MM.1S (cell line): ENCODE measurements around the gene MIPEP.

ENCODE experiments used
- DNase-seq: peaks from one replicate; pipeline ENCODE4 v3.0.0-alpha.2; 2015
- H2AFZ ChIP-seq: fragments of 300-600 bp; sonication (generic); 2 replicates; pipeline ENCODE4 v1.6.0; 2016; ENCODE audit warnings: antibody characterized with exemption, low read length
- H3F3A ChIP-seq: fragments of 300-600 bp; sonication (generic); 2 replicates; pipeline ENCODE4 v1.6.1; 2016; ENCODE audit warnings: mild to moderate bottlenecking, antibody characterized with exemption, low read length, moderate library complexity, mixed read lengths; ENCODE audit not compliant: insufficient read depth
- H3K27ac ChIP-seq: fragments of 300-600 bp; sonication (generic); 2 replicates; pipeline ENCODE4 v1.5.1; 2016; ENCODE audit warnings: mild to moderate bottlenecking, low read length
- H3K27me3 ChIP-seq: fragments of 300-600 bp; sonication (generic); replicated peaks from 2 replicates; pipeline ENCODE4 v1.6.0; 2016; ENCODE audit warnings: low read length; ENCODE audit not compliant: insufficient read depth
- H3K36me3 ChIP-seq: fragments of 300-600 bp; sonication (generic); replicated peaks from 2 replicates; pipeline ENCODE4 v1.6.1; 2016; ENCODE audit warnings: mild to moderate bottlenecking, low read length, mixed read lengths; ENCODE audit not compliant: insufficient read depth
- H3K4me1 ChIP-seq: fragments of 300-600 bp; sonication (generic); 2 replicates; pipeline ENCODE4 v1.6.1; 2016; ENCODE audit warnings: low read length, mixed read lengths
- H3K4me2 ChIP-seq: fragments of 300-600 bp; sonication (generic); 2 replicates; pipeline ENCODE4 v1.6.0; 2016; ENCODE audit warnings: low read depth, low read length
- H3K4me3 ChIP-seq: fragments of 300-600 bp; sonication (generic); 2 replicates; pipeline ENCODE4 v1.5.1; 2016; ENCODE audit warnings: low read length, mixed read lengths
- H3K79me2 ChIP-seq: fragments of 300-600 bp; sonication (generic); 2 replicates; pipeline ENCODE4 v1.6.1; 2016; ENCODE audit warnings: mixed run types, low read length, mixed read lengths
- H3K9ac ChIP-seq: fragments of 300-600 bp; sonication (generic); 2 replicates; pipeline ENCODE4 v1.6.1; 2016; ENCODE audit warnings: low read length, mixed read lengths
- H3K9me2 ChIP-seq: fragments of 300-600 bp; sonication (generic); replicated peaks from 2 replicates; pipeline ENCODE4 v1.6.1; 2016; ENCODE audit warnings: mild to moderate bottlenecking, low read length, mixed read lengths; ENCODE audit not compliant: insufficient read depth
- H3K9me3 ChIP-seq: fragments of 300-600 bp; sonication (generic); replicated peaks from 2 replicates; pipeline ENCODE4 v1.6.1; 2016; ENCODE audit warnings: mild to moderate bottlenecking, low read length, mixed read lengths; ENCODE audit not compliant: insufficient read depth
- H4K20me1 ChIP-seq: fragments of 300-600 bp; sonication (generic); 2 replicates; pipeline ENCODE4 v1.6.1; 2016; ENCODE audit warnings: mild to moderate bottlenecking, low read length, moderate library complexity, mixed read lengths; ENCODE audit not compliant: insufficient read depth
- EZH2 ChIP-seq: fragments of 300-600 bp; sonication (generic); optimal IDR thresholded peaks from 2 replicates; pipeline ENCODE3; 2017; ENCODE audit warnings: low read depth, mild to moderate bottlenecking, antibody characterized with exemption, low read length, mixed read lengths
- EZH2phosphoT487 ChIP-seq: fragments of 300-600 bp; sonication (generic); IDR thresholded peaks from 2 replicates; pipeline ENCODE4 v1.6.1; 2018; ENCODE audit warnings: antibody characterized with exemption, low read length
- TF ChIP-seq, protein P1 (sequence below): fragments of 300-600 bp; sonication (generic); IDR thresholded peaks from 2 replicates; pipeline ENCODE4 v1.5.1; 2016; ENCODE audit warnings: antibody characterized with exemption, low read length, mixed read lengths

Gene MIPEP

DNA sequence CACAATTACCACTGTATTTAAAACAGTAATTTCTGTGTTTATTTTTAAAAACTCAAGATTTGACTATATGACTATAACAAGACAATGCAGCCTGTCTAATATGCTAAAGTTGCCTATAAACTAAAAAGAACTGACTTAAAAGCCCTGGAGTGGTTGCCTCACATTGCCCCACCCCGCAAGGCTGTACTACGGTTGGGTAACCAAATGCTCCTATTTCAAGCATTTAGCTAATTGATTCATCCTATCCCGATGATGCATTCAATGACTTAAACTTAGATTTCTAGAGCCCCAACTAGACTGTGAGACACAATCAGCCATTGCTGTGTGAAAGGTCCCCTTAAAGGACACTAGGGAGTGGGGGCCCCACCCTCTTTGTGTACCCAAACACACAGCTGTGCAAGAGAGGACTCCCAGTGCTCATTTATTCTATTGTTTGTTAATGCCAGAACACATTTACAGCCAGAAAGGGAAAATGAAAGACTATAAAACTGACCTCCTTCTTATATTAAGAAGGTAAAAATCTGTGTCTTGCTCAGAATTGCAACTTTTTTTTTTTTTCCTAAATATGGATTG, 66.9 kb downstream of the MIPEP start:
- Histone ChIP-seq H3K27me3 (no peaks in the 10 kb centered on the region), H3K9me2 (no peaks in the 10 kb centered on the region), H2AFZ (no peak overlapping the region), H4K20me1 (no peaks in the 10 kb centered on the region), H3K4me1 (no peaks in the 10 kb centered on the region), H3K9me3 (no peaks in the 10 kb centered on the region), H3K36me3 (no peaks in the 10 kb centered on the region), H3K9ac (no peak overlapping the region), H3K4me2 (no peak overlapping the region), H3F3A (no peaks in the 10 kb centered on the region), H3K79me2 (no peaks in the 10 kb centered on the region), H3K27ac (no peak overlapping the region), H3K4me3 (no peak overlapping the region)
- no peak for DNase-seq
- TF ChIP-seq, protein P1, sequence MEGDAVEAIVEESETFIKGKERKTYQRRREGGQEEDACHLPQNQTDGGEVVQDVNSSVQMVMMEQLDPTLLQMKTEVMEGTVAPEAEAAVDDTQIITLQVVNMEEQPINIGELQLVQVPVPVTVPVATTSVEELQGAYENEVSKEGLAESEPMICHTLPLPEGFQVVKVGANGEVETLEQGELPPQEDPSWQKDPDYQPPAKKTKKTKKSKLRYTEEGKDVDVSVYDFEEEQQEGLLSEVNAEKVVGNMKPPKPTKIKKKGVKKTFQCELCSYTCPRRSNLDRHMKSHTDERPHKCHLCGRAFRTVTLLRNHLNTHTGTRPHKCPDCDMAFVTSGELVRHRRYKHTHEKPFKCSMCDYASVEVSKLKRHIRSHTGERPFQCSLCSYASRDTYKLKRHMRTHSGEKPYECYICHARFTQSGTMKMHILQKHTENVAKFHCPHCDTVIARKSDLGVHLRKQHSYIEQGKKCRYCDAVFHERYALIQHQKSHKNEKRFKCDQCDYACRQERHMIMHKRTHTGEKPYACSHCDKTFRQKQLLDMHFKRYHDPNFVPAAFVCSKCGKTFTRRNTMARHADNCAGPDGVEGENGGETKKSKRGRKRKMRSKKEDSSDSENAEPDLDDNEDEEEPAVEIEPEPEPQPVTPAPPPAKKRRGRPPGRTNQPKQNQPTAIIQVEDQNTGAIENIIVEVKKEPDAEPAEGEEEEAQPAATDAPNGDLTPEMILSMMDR: no peak
- TF ChIP-seq EZH2phosphoT487 (no peak), EZH2 (no peak)

DNA sequence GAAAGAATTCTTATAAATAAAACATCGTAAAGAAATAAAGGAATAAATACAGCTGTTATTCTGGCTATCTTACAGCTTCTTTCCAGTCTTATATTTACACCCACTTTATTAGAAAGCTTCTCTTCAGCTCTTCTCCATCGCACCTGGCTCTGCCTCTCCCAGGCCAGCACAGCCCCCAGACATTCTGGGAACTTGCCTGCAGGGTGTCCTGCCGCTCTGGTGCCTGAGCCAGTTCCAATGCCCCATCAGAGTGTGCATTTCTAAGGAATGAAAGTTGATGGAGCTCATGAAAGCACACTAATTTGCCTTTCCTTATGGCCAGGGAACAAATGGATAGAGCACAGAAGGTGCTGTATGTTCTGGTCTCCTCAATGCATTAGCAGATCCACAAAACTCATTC, 68.7 kb downstream of the MIPEP start:
- Histone ChIP-seq H4K20me1 (no peaks in the 10 kb centered on the region), H3K27ac (no peak overlapping the region), H3K4me3 (no peak overlapping the region), H3K9me3 (no peaks in the 10 kb centered on the region), H3K9ac (no peak overlapping the region), H3F3A (no peaks in the 10 kb centered on the region), H2AFZ (no peak overlapping the region), H3K27me3 (no peaks in the 10 kb centered on the region), H3K9me2 (no peaks in the 10 kb centered on the region), H3K36me3 (no peaks in the 10 kb centered on the region), H3K4me1 (no peaks in the 10 kb centered on the region), H3K4me2 (no peak overlapping the region), H3K79me2 (no peaks in the 10 kb centered on the region)
- TF ChIP-seq EZH2phosphoT487 (no peak), EZH2 (no peak)
- TF ChIP-seq, protein P1: no peak
- DNase-seq: no peak

DNA sequence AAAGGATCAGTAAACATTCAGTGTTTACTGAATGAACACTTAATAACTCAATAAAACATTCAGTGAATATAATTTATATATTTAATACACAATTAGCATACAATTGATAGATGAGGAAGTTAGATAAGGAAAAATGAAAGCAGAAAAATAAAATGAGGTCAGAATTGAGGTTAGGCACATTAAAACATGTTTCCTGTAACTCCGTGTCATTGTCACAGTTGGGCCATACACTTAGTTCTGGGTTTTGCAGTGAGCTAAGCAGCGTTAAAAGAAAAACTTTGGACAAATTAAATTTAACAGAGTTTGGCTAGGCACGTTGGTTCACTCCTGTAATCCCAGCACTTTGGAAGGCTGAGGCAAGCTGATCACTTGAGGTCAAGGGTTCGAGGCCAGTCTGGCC, 71.4 kb downstream of the MIPEP start:
- no peak for DNase-seq
- no peak for TF ChIP-seq EZH2
- no peak for TF ChIP-seq EZH2phosphoT487
- TF ChIP-seq, protein P1: no peak
- Histone ChIP-seq H3K9ac (no peak overlapping the region), H3K79me2 (no peaks in the 10 kb centered on the region), H3K36me3 (no peaks in the 10 kb centered on the region), H4K20me1 (no peaks in the 10 kb centered on the region), H3K4me3 (no peak overlapping the region), H3K4me2 (no peak overlapping the region), H3F3A (no peaks in the 10 kb centered on the region), H3K9me3 (no peaks in the 10 kb centered on the region), H3K27me3 (no peaks in the 10 kb centered on the region), H3K9me2 (no peaks in the 10 kb centered on the region), H3K4me1 (no peaks in the 10 kb centered on the region), H2AFZ (no peak overlapping the region), H3K27ac (no peak overlapping the region)
